ENCODE results near the gene OTOA.
"Not testable (repeated sequence)": the region's sequence is repeated elsewhere in the genome, so short reads cannot be mapped to it uniquely, and the experiment has no call there.

The OTOA gene

DNA sequence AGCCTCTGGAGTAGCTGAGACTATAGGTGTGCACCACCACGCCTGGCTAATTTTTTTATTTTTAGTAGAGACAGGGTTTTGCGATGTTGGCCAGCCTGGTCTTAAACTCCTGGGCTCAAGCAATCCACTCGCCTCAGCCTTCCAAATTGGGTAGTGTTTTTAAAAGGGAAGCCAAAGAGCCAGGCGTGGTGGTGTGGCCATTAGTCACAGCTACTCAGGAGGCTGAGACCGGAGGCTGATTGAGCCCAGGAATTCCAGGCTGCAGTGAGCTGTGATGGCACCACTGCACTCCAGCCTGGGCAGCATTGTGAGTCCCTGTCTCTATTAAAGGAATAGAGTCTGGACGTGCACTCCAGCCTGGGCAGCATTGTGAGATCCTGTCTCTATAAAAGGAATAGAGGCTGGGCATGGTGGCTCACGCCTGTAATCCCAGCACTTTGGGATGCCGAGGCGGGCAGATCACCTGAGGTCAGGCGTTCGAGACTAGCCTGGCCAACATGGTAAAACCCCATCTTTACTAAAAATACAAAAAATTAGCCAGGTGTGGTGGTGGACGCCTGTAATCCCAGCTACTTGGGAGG lies 13.9 kb upstream of the OTOA start:
- not testable (repeated sequence) for H3K36me3 Mint-ChIP-seq (ENCODE audit: low read depth); H3K27ac Mint-ChIP-seq; H3K9me3 Mint-ChIP-seq; H3K4me3 Mint-ChIP-seq; H3K27me3 Mint-ChIP-seq (ENCODE audit: low read depth)
- peaks cover 33% of the 10 kb centered on the region for H3K4me1 Mint-ChIP-seq (ENCODE audit: low read depth)

DNA sequence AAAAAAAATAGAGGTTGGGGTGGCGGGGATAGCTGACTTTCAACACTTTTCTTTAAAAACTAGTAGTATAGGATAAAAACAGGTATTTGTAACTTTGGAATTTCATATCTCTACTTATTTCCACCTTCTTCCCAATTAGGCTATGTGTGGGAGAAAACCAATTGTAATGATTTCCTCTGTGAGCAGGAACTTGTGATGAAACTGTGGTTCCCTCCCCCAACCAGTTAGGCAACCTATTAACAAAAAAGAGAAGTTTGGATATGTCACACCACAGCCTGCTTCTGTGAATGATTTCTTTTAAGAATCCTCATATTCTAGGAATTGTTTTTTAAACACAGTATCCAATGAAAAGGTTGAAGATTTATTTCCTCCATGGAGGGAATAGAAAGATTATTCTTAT lies 13.2 kb upstream of the OTOA start:
- H3K27ac Mint-ChIP-seq, result no peak overlapping the region
- peaks cover 11% of the 10 kb centered on the region for H3K36me3 Mint-ChIP-seq (ENCODE audit: low read depth)
- peaks cover 28% of the 10 kb centered on the region for H3K4me1 Mint-ChIP-seq (ENCODE audit: low read depth)
- H3K9me3 Mint-ChIP-seq, result no peaks in the 10 kb centered on the region
- no peak overlapping the region for H3K4me3 Mint-ChIP-seq
- no peaks in the 10 kb centered on the region for H3K27me3 Mint-ChIP-seq (ENCODE audit: low read depth)

DNA sequence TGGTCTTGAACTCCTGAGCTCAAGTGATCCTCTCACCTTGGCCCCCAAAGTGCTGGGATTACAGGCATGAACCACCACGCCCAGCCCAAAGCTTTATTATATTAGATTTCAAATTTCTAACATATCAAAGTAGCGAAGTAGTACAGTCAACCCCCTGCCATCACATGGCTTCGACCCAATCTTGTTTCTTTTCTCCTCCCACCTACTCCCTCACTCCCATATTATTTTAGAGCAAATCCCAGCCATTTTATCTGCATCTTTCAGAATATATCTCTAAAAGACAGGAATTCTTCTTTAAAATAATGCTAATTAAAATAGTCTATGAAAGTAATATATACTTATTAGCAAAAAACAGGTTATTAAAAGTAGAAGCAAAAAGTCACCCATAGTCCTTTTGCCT lies 12.3 kb upstream of the OTOA start:
- H3K4me1 Mint-ChIP-seq (ENCODE audit: low read depth), result peaks cover 21% of the 10 kb centered on the region

DNA sequence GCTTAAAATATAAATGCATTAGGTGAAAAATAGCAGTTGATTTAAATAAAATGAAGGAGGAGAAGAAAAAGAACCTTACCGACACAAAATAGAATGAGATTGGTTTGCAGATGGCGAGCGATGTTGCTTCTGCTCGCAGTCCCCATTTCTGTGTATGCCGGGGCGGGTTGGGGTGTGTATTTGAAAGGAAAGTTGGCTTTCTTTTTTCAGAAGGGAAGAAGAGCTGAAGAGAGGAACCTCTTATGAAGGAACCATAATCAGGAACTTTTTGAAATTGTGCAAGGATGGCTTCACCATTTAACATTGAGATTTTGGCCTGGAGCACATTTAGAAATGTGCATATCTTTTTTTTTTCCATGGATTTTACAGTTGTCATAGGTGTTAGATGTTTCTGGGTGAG lies 11.3 kb upstream of the OTOA start, which contains the start of gene IGSF6:
IGSF6 (minus strand) TSS at position 156 of the 400 bp plus-strand sequence; CDS start at position 146, 10 bp downstream.
- Mint-ChIP-seq H3K4me1 (ENCODE audit: low read depth) (peaks cover 24% of the 10 kb centered on the region), H3K9me3 (no peaks in the 10 kb centered on the region), H3K27ac (no peak within 1 kb of the TSS), H3K36me3 (ENCODE audit: low read depth) (peaks cover 13% of the 10 kb centered on the region), H3K27me3 (ENCODE audit: low read depth) (no peaks in the 10 kb centered on the region), H3K4me3 (no peak within 1 kb of the TSS)

More for the DNA sequence above, 12.3 kb upstream of the OTOA start:
- H3K9me3 Mint-ChIP-seq, result no peaks in the 10 kb centered on the region
- H3K27ac Mint-ChIP-seq, result no peak overlapping the region
- H3K27me3 Mint-ChIP-seq (ENCODE audit: low read depth), result no peaks in the 10 kb centered on the region
- no peak overlapping the region for H3K4me3 Mint-ChIP-seq
- H3K36me3 Mint-ChIP-seq (ENCODE audit: low read depth), result peaks cover 16% of the 10 kb centered on the region

DNA sequence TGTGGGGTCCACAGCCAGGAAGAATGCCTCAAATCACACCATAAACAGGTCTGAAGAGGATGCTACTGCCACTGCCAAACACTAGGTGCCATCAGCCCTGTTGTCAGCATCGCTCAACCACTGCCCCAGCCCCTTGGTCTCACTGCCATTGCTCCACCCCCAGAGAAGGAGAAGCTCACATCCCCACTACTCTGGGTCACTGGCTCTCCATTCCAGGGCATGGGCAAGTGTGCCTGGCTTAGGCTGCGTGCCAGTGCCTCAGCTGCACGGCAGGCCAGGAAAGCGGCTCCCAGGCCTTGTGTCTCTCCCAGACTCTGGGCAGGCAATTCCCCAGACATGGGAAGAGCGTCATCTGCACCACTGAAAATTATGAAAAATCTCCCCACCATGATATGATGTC lies 10.2 kb upstream of the OTOA start:
- peaks cover 23% of the 10 kb centered on the region for H3K4me1 Mint-ChIP-seq (ENCODE audit: low read depth)
- H3K9me3 Mint-ChIP-seq, result no peaks in the 10 kb centered on the region
- H3K36me3 Mint-ChIP-seq (ENCODE audit: low read depth), result peaks cover 13% of the 10 kb centered on the region
- H3K27me3 Mint-ChIP-seq (ENCODE audit: low read depth), result no peaks in the 10 kb centered on the region
- no peak overlapping the region for H3K4me3 Mint-ChIP-seq
- no peak overlapping the region for H3K27ac Mint-ChIP-seq

DNA sequence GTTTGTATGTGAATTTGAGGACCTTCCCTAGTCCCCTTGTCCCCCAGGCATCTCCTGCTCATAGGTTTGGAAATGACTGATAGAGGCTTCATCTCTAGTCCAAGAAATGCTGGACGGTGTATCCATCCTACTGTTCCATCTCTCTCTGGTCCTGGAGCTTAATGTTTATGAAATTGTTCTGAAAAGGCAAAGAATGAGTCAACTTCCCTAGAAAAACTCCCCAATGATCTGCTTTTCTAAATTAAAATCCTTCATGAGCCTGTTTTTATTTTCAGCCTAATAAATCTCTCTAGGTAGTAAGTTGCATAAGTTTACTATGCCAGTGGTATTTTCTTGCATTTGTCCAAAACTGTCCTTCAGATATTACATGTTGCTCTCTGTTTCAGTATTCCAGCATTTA lies 9.3 kb upstream of the OTOA start:
- H3K36me3 Mint-ChIP-seq (ENCODE audit: low read depth), result peaks cover 13% of the 10 kb centered on the region
- H3K27ac Mint-ChIP-seq, result no peak overlapping the region
- no peak overlapping the region for H3K4me3 Mint-ChIP-seq
- no peaks in the 10 kb centered on the region for H3K27me3 Mint-ChIP-seq (ENCODE audit: low read depth)
- H3K4me1 Mint-ChIP-seq (ENCODE audit: low read depth), result peaks cover 22% of the 10 kb centered on the region
- H3K9me3 Mint-ChIP-seq, result no peaks in the 10 kb centered on the region

DNA sequence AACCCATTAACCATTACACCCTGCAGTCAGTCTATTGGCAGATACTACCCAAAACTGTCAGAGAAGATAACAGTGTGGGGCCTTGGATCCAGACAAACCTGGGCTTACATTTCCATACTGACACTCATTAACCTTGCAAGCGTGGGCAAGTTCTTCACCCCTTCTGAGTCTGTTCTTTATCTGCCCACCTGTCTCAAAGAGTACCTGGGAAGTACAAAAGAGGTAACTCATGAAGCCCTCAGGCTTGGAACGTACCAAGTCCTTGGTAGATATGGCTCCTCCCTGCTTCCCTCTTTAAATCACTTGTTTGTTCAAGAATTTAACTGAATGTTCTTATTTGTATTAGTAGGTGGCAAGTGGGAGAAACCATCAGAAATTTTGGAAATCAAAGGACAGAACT lies 8.9 kb upstream of the OTOA start:
- Mint-ChIP-seq H3K36me3 (ENCODE audit: low read depth) (peaks cover 13% of the 10 kb centered on the region), H3K4me1 (ENCODE audit: low read depth) (peaks cover 22% of the 10 kb centered on the region)

DNA sequence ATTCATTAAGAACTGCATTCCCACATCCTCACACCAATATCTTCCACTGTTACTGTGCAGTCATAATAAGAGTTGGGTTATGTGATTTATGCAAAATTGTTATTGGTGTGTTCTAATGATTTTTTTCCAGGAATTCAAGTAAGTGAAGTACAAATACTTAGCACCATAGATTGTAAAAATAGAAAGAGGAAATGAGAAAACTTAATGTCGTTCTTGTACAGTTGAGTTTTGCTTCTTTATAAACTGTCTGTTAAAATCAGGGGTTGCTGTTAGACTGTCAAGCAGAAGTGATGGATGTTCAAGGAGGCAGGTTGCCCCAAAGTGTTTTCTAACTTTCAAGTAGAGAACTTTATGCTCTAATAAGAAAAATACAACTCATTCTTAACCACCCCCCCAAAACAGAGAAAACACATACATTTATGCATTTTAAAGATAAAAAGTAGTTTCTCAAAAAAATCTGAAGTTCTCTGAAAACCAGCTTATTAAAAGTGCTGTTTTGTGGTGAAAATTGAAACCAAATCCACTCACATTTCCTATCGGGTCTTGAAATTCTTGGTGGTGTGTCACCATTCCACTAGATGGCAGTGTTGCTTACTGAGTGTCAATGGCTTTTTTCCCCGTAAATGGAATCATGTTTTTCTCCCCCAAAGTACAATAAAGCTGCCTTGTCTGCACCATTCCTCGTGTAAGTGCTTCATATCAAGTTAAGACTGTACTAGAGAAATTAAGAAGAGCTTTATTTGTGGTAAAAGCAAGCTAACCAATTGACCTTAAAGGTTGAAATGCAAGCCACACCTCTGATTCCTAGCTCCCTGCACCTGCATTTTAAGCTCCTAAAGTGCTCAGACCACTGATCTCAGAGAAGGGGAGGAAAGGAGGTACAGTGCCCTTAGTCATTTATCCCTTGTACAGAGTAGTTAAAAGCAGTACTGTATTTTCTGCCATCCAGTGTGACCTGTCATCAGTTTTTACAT lies 6.7 kb upstream of the OTOA start:
- peaks cover 29% of the 10 kb centered on the region for H3K4me1 Mint-ChIP-seq (ENCODE audit: low read depth)
- peak overlapping the region; percentile 47 for H3K27ac Mint-ChIP-seq
- no peak overlapping the region for H3K4me3 Mint-ChIP-seq
- H3K36me3 Mint-ChIP-seq (ENCODE audit: low read depth), result peaks cover 13% of the 10 kb centered on the region
- no peaks in the 10 kb centered on the region for H3K27me3 Mint-ChIP-seq (ENCODE audit: low read depth)
- H3K9me3 Mint-ChIP-seq, result no peaks in the 10 kb centered on the region

More for the DNA sequence above, 8.9 kb upstream of the OTOA start:
- no peak overlapping the region for H3K4me3 Mint-ChIP-seq
- no peaks in the 10 kb centered on the region for H3K27me3 Mint-ChIP-seq (ENCODE audit: low read depth)
- no peak overlapping the region for H3K27ac Mint-ChIP-seq
- H3K9me3 Mint-ChIP-seq, result no peaks in the 10 kb centered on the region

DNA sequence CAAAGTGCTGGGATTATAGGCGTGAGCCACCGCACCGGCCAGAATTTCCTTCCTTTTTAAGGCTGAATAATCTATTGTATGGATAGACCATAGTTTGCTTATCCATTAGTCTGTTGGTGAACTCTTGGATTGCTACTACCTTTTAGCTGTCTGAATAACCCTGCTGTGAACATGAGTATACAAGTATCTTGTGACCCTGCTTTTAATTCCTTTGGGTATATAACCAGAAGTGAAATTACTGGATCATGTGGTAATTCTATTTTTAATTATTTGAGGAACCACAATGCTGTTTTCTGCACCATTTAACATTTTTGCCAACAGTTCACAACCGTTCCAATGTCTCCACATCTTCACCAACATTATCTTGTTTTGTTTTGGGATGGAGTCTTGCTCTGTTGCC lies 4.6 kb upstream of the OTOA start:
- Mint-ChIP-seq H3K27me3 (ENCODE audit: low read depth) (peaks cover 16% of the 10 kb centered on the region), H3K27ac (no peak overlapping the region), H3K9me3 (no peaks in the 10 kb centered on the region), H3K4me1 (ENCODE audit: low read depth) (peaks cover 26% of the 10 kb centered on the region), H3K36me3 (ENCODE audit: low read depth) (peaks cover 10% of the 10 kb centered on the region), H3K4me3 (no peak overlapping the region)

DNA sequence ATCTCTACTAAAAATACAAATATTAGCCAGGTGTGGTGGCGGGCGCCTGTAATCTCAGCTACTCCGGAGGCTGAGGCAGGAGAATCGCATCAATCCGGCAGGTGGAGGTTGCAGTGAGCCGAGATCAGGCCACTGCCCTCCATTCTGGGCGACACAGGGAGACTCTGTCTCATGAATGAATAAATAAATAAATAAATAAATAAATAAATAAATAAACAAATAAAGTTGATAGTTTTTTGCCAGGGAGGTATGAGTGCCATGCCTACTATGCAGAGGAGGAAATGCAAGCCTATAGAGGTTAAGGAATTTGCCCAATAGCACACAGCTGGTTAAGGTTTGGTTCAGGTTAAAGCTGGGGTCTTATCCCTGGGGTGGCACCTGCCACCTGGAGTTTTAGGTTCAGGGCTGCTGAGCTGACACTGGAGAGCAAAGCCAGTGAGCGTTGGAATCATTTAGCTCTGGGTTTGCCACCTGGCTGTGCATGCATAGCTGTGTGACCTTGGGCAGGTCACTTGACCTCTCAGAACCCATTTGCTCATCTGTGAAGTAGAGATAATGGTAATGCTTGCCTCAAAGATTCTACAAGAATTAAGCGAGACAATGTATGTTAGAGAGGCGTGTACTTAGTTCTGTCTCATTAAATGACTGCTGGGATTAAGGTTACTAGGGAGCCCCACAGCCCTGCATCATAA lies 1.2 kb downstream of the OTOA start:
- Mint-ChIP-seq H3K27me3 (ENCODE audit: low read depth) (peaks cover 33% of the 10 kb centered on the region), H3K36me3 (ENCODE audit: low read depth) (no peaks in the 10 kb centered on the region), H3K9me3 (no peaks in the 10 kb centered on the region), H3K4me3 (no peak overlapping the region), H3K4me1 (ENCODE audit: low read depth) (peaks cover 10% of the 10 kb centered on the region), H3K27ac (no peak overlapping the region)

DNA sequence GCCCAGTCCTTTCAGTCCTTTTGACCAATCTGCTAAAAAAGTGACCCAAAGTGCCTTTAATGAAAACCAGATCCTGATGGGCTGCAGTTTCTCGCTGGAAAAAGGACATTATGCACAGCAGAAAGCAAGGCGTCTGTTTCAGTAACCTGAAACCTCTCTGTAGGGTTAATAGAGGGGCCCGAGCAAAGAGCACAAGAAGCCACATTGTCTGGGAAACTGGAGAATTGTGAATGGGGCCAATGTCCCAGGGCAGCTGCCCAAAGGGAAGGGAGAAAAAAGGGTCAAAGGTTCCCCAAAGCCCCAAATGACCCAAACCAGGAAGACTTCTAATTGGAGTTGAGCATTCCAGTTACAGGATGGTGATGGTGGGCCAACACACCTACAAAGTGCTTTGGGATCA lies 3.0 kb downstream of the OTOA start:
- peaks cover 42% of the 10 kb centered on the region for H3K27me3 Mint-ChIP-seq (ENCODE audit: low read depth)
- H3K4me1 Mint-ChIP-seq (ENCODE audit: low read depth), result peaks cover 1% of the 10 kb centered on the region
- H3K36me3 Mint-ChIP-seq (ENCODE audit: low read depth), result no peaks in the 10 kb centered on the region
- no peaks in the 10 kb centered on the region for H3K9me3 Mint-ChIP-seq
- no peak overlapping the region for H3K27ac Mint-ChIP-seq
- no peak overlapping the region for H3K4me3 Mint-ChIP-seq

DNA sequence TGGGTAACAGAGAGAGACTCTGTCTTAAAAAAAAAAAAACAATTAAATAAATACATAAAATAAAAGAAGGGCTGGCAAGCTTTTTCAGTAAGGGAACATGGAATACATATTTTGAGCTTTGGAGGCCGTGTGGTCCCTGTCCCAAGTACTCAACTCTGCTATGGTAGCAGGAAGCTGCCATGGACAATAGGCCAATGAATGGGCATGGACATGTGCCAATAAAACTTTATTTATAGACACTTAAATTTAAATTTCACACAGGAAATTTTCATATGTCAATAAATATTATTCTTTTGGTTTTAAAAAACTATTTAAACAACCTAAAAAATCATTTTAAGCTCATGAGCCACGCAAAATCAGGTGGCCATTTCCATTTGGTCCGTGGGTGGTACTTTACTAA lies 3.8 kb downstream of the OTOA start:
- Mint-ChIP-seq H3K27me3 (ENCODE audit: low read depth) (peaks cover 38% of the 10 kb centered on the region), H3K4me3 (no peak overlapping the region), H3K27ac (no peak overlapping the region), H3K4me1 (ENCODE audit: low read depth) (peaks cover 1% of the 10 kb centered on the region), H3K9me3 (no peaks in the 10 kb centered on the region), H3K36me3 (ENCODE audit: low read depth) (no peaks in the 10 kb centered on the region)

DNA sequence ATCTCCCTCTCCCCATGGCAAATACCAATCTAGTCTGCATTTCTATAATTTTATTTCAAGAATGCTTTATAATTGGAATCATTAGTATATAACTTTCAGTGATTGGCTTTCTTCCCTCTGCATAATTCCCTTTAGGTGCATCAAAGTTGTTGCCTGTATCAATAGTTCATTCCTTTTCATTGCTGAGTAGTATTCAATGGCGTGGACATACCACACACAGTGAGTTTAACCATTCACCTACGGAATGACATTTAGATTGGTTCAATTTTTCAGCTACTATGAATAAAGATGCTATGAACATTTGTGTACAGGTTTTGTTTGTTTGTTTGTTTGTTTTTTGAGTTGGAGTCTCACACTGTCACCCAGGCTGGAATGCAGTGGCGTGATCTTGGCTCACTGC lies 9.7 kb downstream of the OTOA start:
- Mint-ChIP-seq H3K27ac (no peak overlapping the region), H3K9me3 (peaks cover 4% of the 10 kb centered on the region), H3K36me3 (ENCODE audit: low read depth) (no peaks in the 10 kb centered on the region), H3K27me3 (ENCODE audit: low read depth) (peaks cover 25% of the 10 kb centered on the region), H3K4me1 (ENCODE audit: low read depth) (no peaks in the 10 kb centered on the region), H3K4me3 (no peak overlapping the region)

DNA sequence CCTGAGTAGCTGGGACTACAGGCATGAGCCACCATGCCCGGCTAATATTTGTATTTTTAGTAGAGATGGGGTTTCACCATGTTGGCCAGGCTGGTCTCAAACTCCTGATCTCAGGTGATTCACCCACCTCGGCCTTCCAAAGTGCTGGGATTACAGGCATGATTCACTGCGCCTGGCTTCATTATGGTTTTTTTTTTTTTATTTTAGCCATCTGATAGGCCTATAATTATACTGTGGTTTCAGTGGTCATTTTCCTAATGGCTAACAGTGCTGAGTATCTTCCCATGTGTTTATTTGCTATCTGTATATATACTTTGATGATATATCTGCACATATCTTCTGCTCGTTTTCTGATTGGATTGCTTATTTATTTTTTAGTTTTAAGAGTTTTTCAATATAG lies 10.7 kb downstream of the OTOA start:
- not testable (repeated sequence) for H3K4me1 Mint-ChIP-seq (ENCODE audit: low read depth); H3K27ac Mint-ChIP-seq; H3K4me3 Mint-ChIP-seq; H3K9me3 Mint-ChIP-seq; H3K36me3 Mint-ChIP-seq (ENCODE audit: low read depth)
- H3K27me3 Mint-ChIP-seq (ENCODE audit: low read depth), result peaks cover 32% of the 10 kb centered on the region

DNA sequence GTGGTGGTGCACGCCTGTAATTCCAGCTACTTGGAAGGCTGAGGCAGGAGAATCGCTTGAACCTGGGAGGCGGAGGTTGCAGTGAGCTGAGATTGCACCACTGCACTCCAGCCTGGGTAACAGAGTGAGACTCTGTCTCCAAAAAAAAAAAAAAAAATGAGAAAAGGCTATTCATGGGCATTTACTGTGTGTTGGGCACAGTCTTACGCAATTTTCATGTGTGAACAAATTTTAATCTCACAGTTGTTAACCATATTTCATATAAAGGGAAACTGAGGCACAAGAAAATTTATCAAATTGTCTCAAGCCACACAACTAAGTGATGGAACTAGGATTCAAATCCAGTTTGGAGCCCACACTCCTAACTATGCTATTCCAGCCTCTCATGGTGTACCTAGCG lies 16.9 kb downstream of the OTOA start:
- not testable (repeated sequence) for H3K9me3 Mint-ChIP-seq; H3K4me3 Mint-ChIP-seq; H3K27ac Mint-ChIP-seq; H3K4me1 Mint-ChIP-seq (ENCODE audit: low read depth); H3K36me3 Mint-ChIP-seq (ENCODE audit: low read depth)
- peaks cover 18% of the 10 kb centered on the region for H3K27me3 Mint-ChIP-seq (ENCODE audit: low read depth)
